HG03108 (cell line): ENCODE measurements around the gene TMEM240.
"Not testable (repeated sequence)": the region's sequence is repeated elsewhere in the genome, so short reads cannot be mapped to it uniquely, and the experiment has no call there.

Experiments
- ATAC-seq: cut with Tn5 transposase; IDR thresholded peaks from one replicate; pipeline ENCODE4 v1.9.1; 2021; ENCODE audit warnings: moderate library complexity; ENCODE audit not compliant: unreplicated experiment

TMEM240 gene

GRCh38 chr1:1541956-1542765, 1.7 kb upstream of the TMEM240 start:
- no peak for ATAC-seq

GRCh38 chr1:1540818-1541628, 599 bp upstream of the TMEM240 start:
- no peak for ATAC-seq

GRCh38 chr1:1539310-1540089, 924 bp downstream of the TMEM240 start:
- ATAC-seq: no peak

- no peak for ATAC-seq
Observed at GRCh38 chr1:1538989-1539309, 1.5 kb downstream of the TMEM240 start.

- ATAC-seq: no peak
Observed at GRCh38 chr1:1538334-1538733, 2.1 kb downstream of the TMEM240 start.

- no peak for ATAC-seq
Observed at GRCh38 chr1:1537626-1538250, 2.7 kb downstream of the TMEM240 start.

GRCh38 chr1:1536938-1537546, 3.4 kb downstream of the TMEM240 start:
- no peak for ATAC-seq

- ATAC-seq: no peak
Observed at GRCh38 chr1:1536019-1536937, 4.1 kb downstream of the TMEM240 start.

- no peak for ATAC-seq
Observed at GRCh38 chr1:1535201-1536018, 5.0 kb downstream of the TMEM240 start.

- ATAC-seq: no peak
Observed at GRCh38 chr1:1534401-1535154, 5.8 kb downstream of the TMEM240 start.

GRCh38 chr1:1533894-1534291, 6.5 kb downstream of the TMEM240 start:
- not testable (repeated sequence) for ATAC-seq

- ATAC-seq: not testable (repeated sequence)
Observed at GRCh38 chr1:1533176-1533893, 7.1 kb downstream of the TMEM240 start.

- ATAC-seq: no peak
Observed at GRCh38 chr1:1531947-1532346, 8.5 kb downstream of the TMEM240 start.

- no peak for ATAC-seq
Observed at GRCh38 chr1:1529936-1530335, 10.5 kb downstream of the TMEM240 start.

GRCh38 chr1:1529321-1529720, 11.1 kb downstream of the TMEM240 start:
- ATAC-seq: no peak

GRCh38 chr1:1528301-1529267, 11.8 kb downstream of the TMEM240 start:
- no peak for ATAC-seq
